Suprapubic skin (tissue), 3 donors: ENCODE data around the gene STXBP4.

Source experiments
- CTCF ChIP-seq, 2 donors: fragments of 200-600 bp in 1 of 2; fragments of 450-650 bp in 1 of 2; sonication (generic) in 1 of 2; IDR thresholded peaks; one replicate each; pipeline ENCODE4 v1.5.1; 2016 to 2019; ENCODE audit warnings: antibody characterized with exemption in 2 of 2, mild to moderate bottlenecking in 1 of 2, moderate library complexity in 1 of 2
- POLR2A ChIP-seq, 2 donors: fragments of 450-650 bp; IDR thresholded peaks; one replicate each; pipeline ENCODE4 v1.6.1; 2017; ENCODE audit warnings: antibody characterized with exemption in 2 of 2, mild to moderate bottlenecking in 2 of 2, moderate library complexity in 2 of 2

GRCh38 chr17:55174133-55174532 is 205.6 kb downstream of the STXBP4 start:
- TF ChIP-seq CTCF (IDR thresholded peaks at IDR 0.05) (no peak), POLR2A (IDR thresholded peaks at IDR 0.05) (no peak)
